ENCODE results near the gene CISD1.
A peak's percentile ranks its signal among the peaks of the same experiment; 100 is the strongest.

Gene CISD1

GRCh38 chr10:58331646-58332045 lies 62.7 kb downstream of the CISD1 start:
- no peak overlapping the region for H3K27ac ChIP-seq
- TF ChIP-seq CTCF (conservative IDR thresholded peaks at IDR 0.05): no peak
- TF ChIP-seq ZFX (IDR thresholded peaks at IDR 0.05): no peak

GRCh38 chr10:58334817-58335305 lies 65.9 kb downstream of the CISD1 start, which contains the start of gene UBE2D1:
TSS of gene UBE2D1 (plus strand) at chr10:58335006. CDS start at chr10:58335202, 196 bp downstream.
- TF ChIP-seq CTCF (conservative IDR thresholded peaks at IDR 0.05) (no peak; the same call in 1 of the 2 replicates), ZFX (IDR thresholded peaks at IDR 0.05) (peak; percentile 75; the same call in 1 of the 2 replicates)
- peak within 1 kb of the TSS; percentile 78 for H3K27ac ChIP-seq

GRCh38 chr10:58335306-58336005 lies 66.5 kb downstream of the CISD1 start:
- H3K27ac ChIP-seq: peak overlapping the region; percentile 78
- TF ChIP-seq ZFX (IDR thresholded peaks at IDR 0.05) (peak; percentile 45), CTCF (conservative IDR thresholded peaks at IDR 0.05) (no peak)

- no peak overlapping the region for H3K27ac ChIP-seq
- TF ChIP-seq ZFX (IDR thresholded peaks at IDR 0.05) (no peak), CTCF (conservative IDR thresholded peaks at IDR 0.05) (no peak)
Observed at GRCh38 chr10:58336242-58336641, 67.3 kb downstream of the CISD1 start.
